GM08714 (cell line): ENCODE data around the gene TBC1D13.
"Not testable (repeated sequence)": the region's sequence is repeated elsewhere in the genome, so short reads cannot be mapped to it uniquely, and the experiment has no call there.

ENCODE experiments used
- H3K4me3 ChIP-seq: fragments of 200-500 bp; sonication (Bioruptor generic); 2 replicates; pipeline ENCODE4 v1.5.1; 2014; ENCODE audit warnings: mild to moderate bottlenecking, low read length, inconsistent platforms
- ZNF274 ChIP-seq: IDR thresholded peaks from 2 replicates; pipeline ENCODE4 v1.6.1; 2012; ENCODE audit warnings: mild to moderate bottlenecking, low read depth, low read length

The TBC1D13 gene

GRCh38 chr9:128835246-128836210 is 48.5 kb downstream of the TBC1D13 start:
- H3K4me3 ChIP-seq, result no peak overlapping the region
- no peak for TF ChIP-seq ZNF274

DNA sequence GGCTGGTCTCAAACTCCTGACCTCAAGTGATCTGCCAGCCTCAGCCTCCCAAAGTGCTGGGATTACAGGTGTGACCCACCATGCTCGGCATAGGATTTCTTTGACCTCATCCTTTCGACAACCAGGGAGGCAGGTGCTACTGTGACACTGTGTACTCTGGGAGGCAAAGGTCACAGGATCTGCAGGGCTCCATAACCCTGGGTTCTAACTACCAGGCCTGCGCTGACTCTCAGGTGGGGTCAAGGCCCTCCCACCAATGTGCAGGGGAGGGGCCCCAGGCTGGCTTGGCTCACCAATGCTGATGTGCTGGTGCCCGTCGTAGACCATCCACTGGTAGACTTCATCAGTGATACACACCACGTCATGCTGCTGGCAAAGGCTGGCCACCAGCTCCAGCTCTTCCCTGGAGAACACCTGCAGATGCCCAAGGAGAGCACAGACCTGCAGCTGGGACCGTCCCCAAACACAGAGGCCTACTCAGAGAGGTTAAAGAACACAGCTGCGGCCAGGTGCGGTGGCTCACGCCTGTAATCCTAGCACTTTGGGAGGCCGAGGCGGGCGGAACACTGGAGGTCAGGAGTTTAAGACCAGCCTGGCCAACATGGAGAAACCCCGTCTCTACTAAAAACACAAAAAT is 49.6 kb downstream of the TBC1D13 start:
- no peak overlapping the region for H3K4me3 ChIP-seq
- TF ChIP-seq ZNF274, result no peak

DNA sequence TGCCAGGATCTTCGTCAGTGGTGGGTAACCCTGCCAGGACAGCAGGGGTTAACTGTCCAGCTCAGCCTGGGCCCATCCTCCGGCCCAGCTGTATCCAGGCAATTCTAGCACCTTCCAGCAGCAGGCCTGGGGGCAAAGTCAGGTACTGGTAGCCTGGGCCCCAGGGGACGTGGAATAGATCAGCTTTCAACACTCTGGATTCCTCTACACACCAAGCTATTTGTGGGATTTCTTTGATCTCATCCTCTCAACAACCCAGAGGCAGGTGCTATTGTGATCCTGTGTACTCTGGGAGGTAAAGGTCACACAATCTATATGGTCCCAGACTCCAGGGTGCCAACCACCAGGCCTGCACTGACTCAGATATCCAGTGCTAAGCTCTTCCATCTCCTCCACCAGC is 51.3 kb downstream of the TBC1D13 start:
- no peak for TF ChIP-seq ZNF274
- no peak overlapping the region for H3K4me3 ChIP-seq

GRCh38 chr9:128840524-128840923 is 53.5 kb downstream of the TBC1D13 start:
- no peak for TF ChIP-seq ZNF274
- H3K4me3 ChIP-seq, result no peak overlapping the region

DNA sequence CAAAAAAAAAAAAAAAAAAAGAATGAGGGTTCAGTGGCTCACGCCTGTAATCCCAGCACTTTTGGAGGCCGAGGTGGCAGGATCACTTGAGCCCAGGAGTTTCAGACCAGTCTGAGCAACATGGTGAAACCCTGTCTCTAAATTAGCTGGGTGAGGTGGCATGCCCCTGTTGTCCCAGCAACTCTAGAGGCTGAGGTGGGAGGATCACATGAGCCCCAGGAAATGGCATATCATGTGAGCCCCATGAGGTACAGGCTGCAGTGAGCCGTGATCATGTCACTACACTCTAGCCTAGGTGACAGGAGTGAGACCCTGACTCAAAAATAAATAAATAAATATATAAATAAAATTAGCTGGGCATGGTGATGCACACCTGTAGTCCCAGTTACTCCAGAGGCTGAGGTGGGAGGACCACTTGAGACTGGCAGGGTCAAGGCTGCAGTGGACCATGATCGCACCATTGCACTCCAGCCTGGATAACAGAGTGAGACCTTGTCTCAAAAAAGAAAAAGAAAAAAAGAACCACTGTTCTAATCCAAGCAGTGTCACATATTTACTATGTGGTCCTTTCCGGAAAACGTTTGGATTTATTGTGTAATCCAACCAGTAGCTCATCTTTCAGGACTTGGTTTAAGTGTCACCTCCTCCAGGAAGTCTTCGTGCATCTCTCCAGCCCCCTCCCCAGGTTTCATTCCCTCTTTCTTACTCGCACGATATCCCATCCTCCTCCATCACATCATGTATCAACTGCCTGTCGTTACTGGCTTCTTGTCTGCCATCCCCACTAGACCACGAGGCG is 54.8 kb downstream of the TBC1D13 start:
- H3K4me3 ChIP-seq, result no peak overlapping the region
- TF ChIP-seq ZNF274, result no peak

GRCh38 chr9:128843171-128843570 is 56.1 kb downstream of the TBC1D13 start:
- not testable (repeated sequence) for H3K4me3 ChIP-seq

DNA sequence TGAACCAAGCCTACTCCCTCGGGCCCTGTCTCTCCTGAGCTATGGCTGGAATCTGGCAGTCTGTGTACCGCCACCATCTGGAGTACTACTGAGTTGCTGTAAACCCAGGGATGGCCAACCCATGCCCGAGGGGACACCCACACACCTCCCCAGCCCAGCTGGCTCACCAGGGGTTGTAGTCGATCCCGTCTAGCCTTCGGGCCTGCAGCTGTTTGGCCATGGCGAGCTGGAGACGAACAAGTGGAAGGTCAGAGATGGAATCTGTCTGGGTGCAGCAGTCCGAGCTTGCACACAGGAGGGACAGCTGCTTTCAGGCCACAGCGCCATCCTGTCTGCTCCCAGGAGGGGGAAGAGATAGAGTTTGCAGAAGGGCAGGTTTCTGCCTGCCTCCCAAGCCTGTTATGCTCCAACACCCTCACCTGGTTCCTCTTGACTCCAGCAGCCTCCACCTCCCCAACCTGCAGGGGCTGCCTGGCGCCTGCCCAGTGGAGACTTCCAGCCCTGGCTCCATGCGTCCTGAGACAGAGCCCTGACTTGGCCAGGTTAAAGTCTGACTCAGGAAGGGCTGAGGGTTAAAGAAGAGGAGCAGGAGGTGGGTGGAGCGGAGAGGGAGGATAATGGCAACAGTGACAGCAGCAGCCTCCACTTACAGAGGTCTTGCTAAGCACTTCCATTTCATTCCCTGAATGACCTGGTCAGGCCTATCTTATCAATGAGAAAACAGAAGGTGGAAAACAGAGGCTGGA is 58.3 kb downstream of the TBC1D13 start:
- no peak for TF ChIP-seq ZNF274
- H3K4me3 ChIP-seq, result no peak overlapping the region

DNA sequence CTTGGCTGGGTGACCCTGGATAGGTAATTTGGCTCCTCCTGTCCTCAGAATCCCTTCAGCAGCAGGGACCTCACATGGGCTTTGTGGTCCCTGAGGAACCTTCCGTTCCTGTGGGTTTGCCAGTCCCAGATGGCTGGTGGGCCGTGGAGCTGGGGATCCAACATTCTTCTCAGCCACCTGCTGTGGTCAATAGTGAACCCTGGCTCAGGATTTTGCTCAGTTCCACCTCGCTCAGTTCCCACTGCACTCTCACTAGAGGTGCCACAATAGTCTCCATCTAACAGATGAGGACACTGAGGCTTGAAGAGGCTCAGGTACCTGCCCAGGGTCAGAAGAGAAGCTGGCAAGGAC is 59.6 kb downstream of the TBC1D13 start:
- no peak for TF ChIP-seq ZNF274
- no peak overlapping the region for H3K4me3 ChIP-seq

- no peak for TF ChIP-seq ZNF274
- H3K4me3 ChIP-seq, result no peak overlapping the region
These were observed 60.8 kb downstream of the TBC1D13 start for GRCh38 chr9:128847803-128848202.

DNA sequence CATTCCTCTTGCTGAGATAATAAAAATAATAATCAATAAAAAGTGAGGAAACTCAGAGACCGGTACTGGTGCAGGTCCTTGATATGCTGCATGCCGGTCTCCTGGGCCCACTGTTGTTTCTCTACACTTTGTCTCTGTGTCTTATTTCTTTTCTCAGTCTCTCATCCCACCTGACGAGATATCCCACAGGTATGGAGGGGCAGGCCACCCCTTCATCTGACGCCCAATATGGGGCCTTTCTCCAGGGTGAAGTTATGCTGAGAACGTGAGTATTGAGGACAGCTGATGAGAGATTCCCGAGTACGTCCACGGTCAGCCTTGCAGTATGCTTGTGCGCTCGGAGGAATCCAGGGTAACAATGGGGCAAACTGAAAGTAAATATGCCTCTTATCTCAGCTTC is 64.0 kb downstream of the TBC1D13 start:
- H3K4me3 ChIP-seq, result not testable (repeated sequence)

GRCh38 chr9:128851779-128852600 is 64.9 kb downstream of the TBC1D13 start:
- H3K4me3 ChIP-seq, result not testable (repeated sequence)

DNA sequence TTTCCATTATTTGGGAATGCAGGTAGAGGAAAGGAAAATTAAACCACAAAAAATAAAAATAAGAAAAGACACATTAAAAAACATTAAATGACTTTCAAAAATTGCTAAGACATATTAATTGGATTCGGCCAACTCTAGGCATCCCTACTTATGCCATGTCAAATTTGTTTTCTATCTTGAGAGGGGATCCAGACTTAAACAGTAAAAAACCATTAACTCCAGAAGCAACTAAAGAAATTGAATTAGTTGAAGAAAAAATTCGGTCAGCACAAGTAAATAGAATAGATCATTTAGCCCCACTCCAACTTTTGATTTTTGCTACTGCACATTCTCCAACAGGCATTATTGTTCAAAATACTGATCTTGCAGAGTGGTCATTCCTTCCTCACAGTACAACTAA is 65.6 kb downstream of the TBC1D13 start:
- not testable (repeated sequence) for H3K4me3 ChIP-seq

- not testable (repeated sequence) for H3K4me3 ChIP-seq
These were observed 67.4 kb downstream of the TBC1D13 start for GRCh38 chr9:128854454-128854853.

DNA sequence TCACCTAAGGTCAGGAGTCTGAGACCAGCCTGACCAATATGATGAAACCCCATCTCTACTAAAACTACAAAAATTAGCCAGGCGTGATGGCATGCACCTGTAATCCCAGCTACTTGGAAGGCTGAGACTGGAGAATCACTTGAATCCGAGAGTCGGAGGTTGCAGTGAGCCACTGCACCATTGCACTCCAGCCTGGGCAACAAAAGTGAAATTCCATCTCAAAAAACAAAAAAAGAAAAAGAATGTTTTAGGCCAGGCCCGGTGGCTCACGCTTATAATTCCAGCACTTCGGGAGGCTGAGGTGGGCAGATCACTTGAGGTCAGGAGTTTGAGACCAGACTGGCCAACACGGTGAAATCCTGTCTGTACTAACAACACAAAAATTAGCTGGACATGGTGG is 71.4 kb downstream of the TBC1D13 start:
- H3K4me3 ChIP-seq, result not testable (repeated sequence)
